ENCODE measurements around the gene TIMM23.

- TF ChIP-seq CTCF (IDR thresholded peaks at IDR 0.05) (no peak), POLR2A (IDR thresholded peaks at IDR 0.05) (no peak)
These were observed 75.9 kb downstream of the TIMM23 start for GRCh38 chr10:46048152-46048551.

Measured in Peyer's patch (tissue), 4 donors.